ENCODE results near the gene ECE1. TPM values are rescaled to one million over a fixed set of nuclear protein-coding genes. Genes with fewer than 3 reads are reported as not detected.

ECE1 gene
- total and polyA plus RNA-seq, 9 donors, result 37.3 to 313 (median 119) TPM

DNA sequence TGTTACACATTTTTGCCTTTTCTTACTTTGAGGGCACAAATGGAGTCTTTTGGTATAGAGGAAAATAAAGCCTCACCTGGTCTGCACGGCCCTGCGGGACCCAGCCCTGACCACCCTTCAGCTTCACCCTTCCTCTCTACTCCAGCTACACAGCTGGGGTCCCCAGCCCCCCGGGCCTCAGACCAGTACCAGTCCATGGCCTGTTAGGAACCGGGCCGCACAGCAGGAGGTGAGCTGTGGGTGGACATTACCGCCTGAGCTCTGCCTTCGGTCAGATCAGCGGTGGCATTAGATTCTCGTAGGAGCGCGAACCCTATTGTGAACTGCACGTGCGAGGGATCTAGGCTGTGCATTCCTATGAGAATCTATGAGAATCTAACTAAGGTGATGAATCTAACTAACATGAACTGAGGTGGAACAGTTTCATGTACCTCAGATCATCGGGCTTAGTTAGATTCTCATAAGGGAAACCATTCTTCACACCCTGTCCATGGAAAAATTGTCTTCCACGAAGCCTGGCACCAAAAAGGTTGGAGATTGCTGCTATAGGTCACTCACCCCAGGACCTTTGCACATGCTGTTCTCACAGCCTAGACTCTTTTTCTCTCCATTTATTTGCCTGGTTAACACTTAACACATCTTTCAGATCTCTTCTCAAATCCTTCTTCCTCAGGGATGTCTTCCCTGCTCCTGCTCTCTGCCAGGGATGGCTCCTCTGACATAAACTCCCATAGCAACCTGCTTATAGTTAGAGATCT lies 37.5 kb upstream of the ECE1 start:
- H3K9me3 ChIP-seq, result no peaks in the 10 kb centered on the region
- peak in 1 of 5 donors; percentile 20 for DNase-seq
- H3K4me3 ChIP-seq, result no peak overlapping the region
- TF ChIP-seq, protein P1, sequence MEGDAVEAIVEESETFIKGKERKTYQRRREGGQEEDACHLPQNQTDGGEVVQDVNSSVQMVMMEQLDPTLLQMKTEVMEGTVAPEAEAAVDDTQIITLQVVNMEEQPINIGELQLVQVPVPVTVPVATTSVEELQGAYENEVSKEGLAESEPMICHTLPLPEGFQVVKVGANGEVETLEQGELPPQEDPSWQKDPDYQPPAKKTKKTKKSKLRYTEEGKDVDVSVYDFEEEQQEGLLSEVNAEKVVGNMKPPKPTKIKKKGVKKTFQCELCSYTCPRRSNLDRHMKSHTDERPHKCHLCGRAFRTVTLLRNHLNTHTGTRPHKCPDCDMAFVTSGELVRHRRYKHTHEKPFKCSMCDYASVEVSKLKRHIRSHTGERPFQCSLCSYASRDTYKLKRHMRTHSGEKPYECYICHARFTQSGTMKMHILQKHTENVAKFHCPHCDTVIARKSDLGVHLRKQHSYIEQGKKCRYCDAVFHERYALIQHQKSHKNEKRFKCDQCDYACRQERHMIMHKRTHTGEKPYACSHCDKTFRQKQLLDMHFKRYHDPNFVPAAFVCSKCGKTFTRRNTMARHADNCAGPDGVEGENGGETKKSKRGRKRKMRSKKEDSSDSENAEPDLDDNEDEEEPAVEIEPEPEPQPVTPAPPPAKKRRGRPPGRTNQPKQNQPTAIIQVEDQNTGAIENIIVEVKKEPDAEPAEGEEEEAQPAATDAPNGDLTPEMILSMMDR (IDR thresholded peaks at IDR 0.05), result no peak
- TF ChIP-seq EP300 (IDR thresholded peaks at IDR 0.05), result no peak
- TF ChIP-seq POLR2A (IDR thresholded peaks at IDR 0.05), result no peak
- intact Hi-C loops (cut with DNase I), result no loop called here
- H3K36me3 ChIP-seq, result no peaks in the 10 kb centered on the region
- no peaks in the 10 kb centered on the region for H3K27me3 ChIP-seq
- WGBS, 3 donors, result 87 to 95% (median 88%) methylated on average over 15 of the region's 15 CpGs
- H3K4me1 ChIP-seq (ENCODE audit: insufficient read depth), result peaks cover 53% of the 10 kb centered on the region
- peak overlapping the region; percentile 83 to 93 for H3K27ac ChIP-seq

DNA sequence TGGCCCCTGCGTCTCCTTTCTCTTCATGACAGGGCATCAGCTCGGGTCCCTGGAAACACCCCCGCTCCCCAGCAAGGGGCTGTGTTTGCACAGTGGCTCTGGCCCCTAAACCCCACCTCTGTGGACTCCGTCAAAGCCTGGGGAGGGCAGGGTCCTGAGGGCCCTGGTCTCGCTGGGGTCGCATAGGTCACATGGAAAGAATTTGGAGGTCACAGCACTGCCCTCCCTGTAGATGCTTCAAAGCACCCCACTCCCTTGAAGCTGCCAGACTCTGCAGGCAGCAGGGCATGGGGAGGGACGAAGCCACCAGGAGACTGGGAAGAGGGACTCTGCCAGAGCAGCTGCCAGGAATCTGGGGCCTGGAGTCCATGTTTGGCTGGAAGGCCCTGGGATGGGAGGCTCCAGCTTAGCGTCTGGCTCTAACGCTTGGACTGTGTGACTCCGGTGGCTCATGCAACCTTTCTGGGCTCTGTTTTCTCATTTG lies 36.6 kb upstream of the ECE1 start:
- 54 to 62% (median 58%) methylated on average over 10 of the region's 10 CpGs for WGBS, 3 donors
- Histone ChIP-seq H3K9me3 (no peaks in the 10 kb centered on the region), H3K4me1 (ENCODE audit: insufficient read depth) (peaks cover 56% of the 10 kb centered on the region), H3K4me3 (no peak overlapping the region), H3K27ac (peak overlapping the region; percentile 83 to 93), H3K27me3 (no peaks in the 10 kb centered on the region), H3K36me3 (no peaks in the 10 kb centered on the region)
- TF ChIP-seq EP300 (IDR thresholded peaks at IDR 0.05), result no peak
- TF ChIP-seq, protein P1 (IDR thresholded peaks at IDR 0.05), result no peak
- TF ChIP-seq POLR2A (IDR thresholded peaks at IDR 0.05), result no peak
- intact Hi-C loops (cut with DNase I), result no loop called here
- peak in 1 of 5 donors; percentile 41 for DNase-seq

DNA sequence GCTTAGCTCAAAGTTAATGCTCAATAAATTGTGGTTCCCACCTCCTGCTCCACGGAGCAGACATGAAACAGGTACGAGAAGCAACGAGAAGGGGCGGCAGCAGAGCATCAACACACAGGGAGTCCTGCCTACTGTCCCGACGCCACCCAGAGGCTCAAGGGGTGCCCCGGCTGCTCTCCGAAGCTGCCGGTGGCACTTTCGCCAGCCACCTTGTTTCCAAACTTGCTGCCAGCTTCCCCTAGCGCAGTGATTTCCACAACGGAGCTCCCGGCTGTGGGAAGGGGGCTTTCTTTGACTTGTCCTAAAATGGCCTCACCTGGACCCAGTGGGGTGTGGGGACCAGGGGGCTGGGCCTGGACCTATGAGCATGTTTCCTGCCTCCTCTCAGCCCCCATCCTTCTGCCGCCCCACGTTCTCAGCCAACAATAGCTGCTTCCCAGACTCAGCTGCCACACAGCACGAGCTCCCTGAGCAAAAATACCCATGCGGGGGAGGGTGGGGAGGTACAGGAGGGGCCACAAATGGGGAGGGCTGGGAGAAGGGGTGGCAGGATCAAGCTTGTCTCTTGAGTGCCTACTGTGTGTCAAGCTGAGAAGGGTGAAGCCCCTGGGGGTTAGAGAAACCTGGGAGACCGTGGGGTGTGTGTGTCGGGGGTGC lies 35.6 kb upstream of the ECE1 start:
- Histone ChIP-seq H3K4me3 (no peak overlapping the region), H3K9me3 (no peaks in the 10 kb centered on the region), H3K36me3 (no peaks in the 10 kb centered on the region), H3K27me3 (no peaks in the 10 kb centered on the region), H3K27ac (peak overlapping the region; percentile 83 to 93), H3K4me1 (ENCODE audit: insufficient read depth) (peaks cover 59% of the 10 kb centered on the region)
- DNase-seq, result no peak
- 71 to 76% (median 76%) methylated on average over 19 of the region's 19 CpGs for WGBS, 3 donors
- intact Hi-C loops (cut with DNase I), result no loop called here
- TF ChIP-seq POLR2A (IDR thresholded peaks at IDR 0.05), result no peak
- TF ChIP-seq, protein P1 (IDR thresholded peaks at IDR 0.05), result no peak
- TF ChIP-seq EP300 (IDR thresholded peaks at IDR 0.05), result no peak

DNA sequence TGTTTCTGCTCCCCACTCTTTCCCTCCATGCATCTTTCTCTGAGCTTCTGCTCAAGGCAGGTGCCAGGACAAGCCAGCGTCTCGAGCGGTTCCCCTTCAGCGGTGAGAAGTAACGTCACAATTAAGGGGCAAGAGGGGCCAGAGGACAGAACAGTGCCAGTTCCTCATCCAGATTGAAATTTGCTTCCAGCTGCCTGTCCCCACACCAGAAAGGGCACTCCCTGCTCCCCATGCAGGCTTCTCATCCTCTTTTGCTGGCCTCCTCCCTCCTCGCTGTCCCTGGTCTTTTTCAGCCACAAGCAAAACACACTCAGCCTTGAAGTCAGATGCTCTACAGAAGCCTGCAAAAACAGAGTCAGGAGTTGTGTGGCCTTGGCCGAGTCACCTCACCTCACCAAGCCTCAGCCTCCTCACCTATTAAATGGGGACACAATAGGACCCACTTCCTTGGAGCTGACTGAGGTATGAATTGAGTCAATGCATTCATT lies 35.0 kb upstream of the ECE1 start:
- Histone ChIP-seq H3K9me3 (no peaks in the 10 kb centered on the region), H3K4me1 (ENCODE audit: insufficient read depth) (peaks cover 64% of the 10 kb centered on the region), H3K27me3 (no peaks in the 10 kb centered on the region), H3K36me3 (no peaks in the 10 kb centered on the region), H3K4me3 (no peak overlapping the region), H3K27ac (peak overlapping the region; percentile 83 to 93)
- intact Hi-C loops (cut with DNase I), result no loop called here
- 72 to 74% (median 72%) methylated on average over 7 of the region's 7 CpGs for WGBS, 3 donors
- TF ChIP-seq POLR2A (IDR thresholded peaks at IDR 0.05) (peak; percentile 9), EP300 (IDR thresholded peaks at IDR 0.05) (no peak)
- peak in 2 of 5 donors; percentile 46 to 57 for DNase-seq

All from ovary (tissue), 9 donors.